Hepatocyte (in vitro differentiated cells): ENCODE data around the gene FGD5. TPM values are rescaled to one million over a fixed set of nuclear protein-coding genes. Genes with fewer than 3 reads are reported as not detected.

Experiments used
- DNase-seq: peaks from one replicate; pipeline ENCODE4 v3.0.0-alpha.2; 2016; ENCODE audit warnings: low spot score
- H2AFZ ChIP-seq: fragments of 200-600 bp; sonication (generic); 2 replicates; pipeline ENCODE4 v1.6.0; 2016; ENCODE audit warnings: antibody characterized with exemption, mild to moderate bottlenecking
- H3K27ac ChIP-seq: fragments of 200-600 bp; sonication (generic); 2 replicates; pipeline ENCODE4 v1.5.1; 2016; ENCODE audit warnings: mild to moderate bottlenecking
- H3K27me3 ChIP-seq: fragments of 200-600 bp; sonication (generic); 2 replicates; pipeline ENCODE4 v1.6.1; 2016
- H3K36me3 ChIP-seq: fragments of 200-600 bp; sonication (generic); replicated peaks from 2 replicates; pipeline ENCODE4 v1.5.1; 2016; ENCODE audit warnings: low read depth; ENCODE audit not compliant: insufficient read depth
- H3K4me1 ChIP-seq: fragments of 200-600 bp; sonication (generic); 2 replicates; pipeline ENCODE4 v1.5.1; 2016; ENCODE audit warnings: mild to moderate bottlenecking, moderate library complexity; ENCODE audit not compliant: insufficient read depth
- H3K4me2 ChIP-seq: fragments of 200-600 bp; sonication (generic); 2 replicates; pipeline ENCODE4 v1.6.0; 2016
- H3K4me3 ChIP-seq: fragments of 200-600 bp; sonication (generic); 2 replicates; pipeline ENCODE4 v1.5.1; 2016; ENCODE audit warnings: mild to moderate bottlenecking
- H3K79me2 ChIP-seq: fragments of 200-600 bp; sonication (generic); 2 replicates; pipeline ENCODE4 v1.6.0; 2017; ENCODE audit warnings: mild to moderate bottlenecking
- H3K9me2 ChIP-seq: fragments of 200-600 bp; sonication (generic); replicated peaks from 2 replicates; pipeline ENCODE4 v1.6.0; 2017; ENCODE audit warnings: mild to moderate bottlenecking; ENCODE audit not compliant: insufficient read depth
- H3K9me3 ChIP-seq: fragments of 200-600 bp; sonication (generic); 2 replicates; pipeline ENCODE4 v1.5.1; 2016; ENCODE audit warnings: low read depth, mild to moderate bottlenecking
- H4K20me1 ChIP-seq: fragments of 200-600 bp; sonication (generic); 2 replicates; pipeline ENCODE4 v1.6.0; 2016; ENCODE audit warnings: mild to moderate bottlenecking; ENCODE audit not compliant: insufficient read depth, poor library complexity, severe bottlenecking
- EZH2 ChIP-seq: fragments of 200-600 bp; sonication (generic); IDR thresholded peaks from 2 replicates; pipeline ENCODE4 v1.6.1; 2016; ENCODE audit warnings: antibody characterized with exemption, mild to moderate bottlenecking, borderline replicate concordance
- EZH2phosphoT487 ChIP-seq: fragments of 200-600 bp; sonication (generic); IDR thresholded peaks from one replicate; pipeline ENCODE4 v1.6.1; 2018; ENCODE audit warnings: antibody characterized with exemption, mild to moderate bottlenecking, low read depth, moderate library complexity; ENCODE audit not compliant: unreplicated experiment, severe bottlenecking
- WGBS: methylation state at CpG from one replicate; pipeline ENCODE4 v1.1.6; 2016; ENCODE audit warnings: low lambda C conversion rate; ENCODE audit errors: missing lambda C conversion rate; 5-methylcytosine and 5-hydroxymethylcytosine counted together
- polyA plus RNA-seq: library from polyadenylated mRNA; unstranded; fragments of >200 nt; fragmentation: Nextera tagmentation; extraction: Ambion mirVana; gene quantifications from 2 replicates; pipeline ENCODE4 v1.2.1, GENCODE V29; 2016
- total RNA-seq: library from RNA; depleted of rRNA; stranded (reverse); fragments of >200 nt; gene quantifications from 2 replicates; pipeline ENCODE4 v1.2.3, GENCODE V29; 2014
- TF ChIP-seq, protein P1 (sequence below): fragments of 200-600 bp; sonication (generic); IDR thresholded peaks from 2 replicates; pipeline ENCODE4 v1.5.1; 2016; ENCODE audit warnings: antibody characterized with exemption, mild to moderate bottlenecking; ENCODE audit not compliant: poor library complexity

Gene FGD5
- total and polyA plus RNA-seq, 2 experiments from 2014 or later, result 2.9 to 3.3 TPM

DNA sequence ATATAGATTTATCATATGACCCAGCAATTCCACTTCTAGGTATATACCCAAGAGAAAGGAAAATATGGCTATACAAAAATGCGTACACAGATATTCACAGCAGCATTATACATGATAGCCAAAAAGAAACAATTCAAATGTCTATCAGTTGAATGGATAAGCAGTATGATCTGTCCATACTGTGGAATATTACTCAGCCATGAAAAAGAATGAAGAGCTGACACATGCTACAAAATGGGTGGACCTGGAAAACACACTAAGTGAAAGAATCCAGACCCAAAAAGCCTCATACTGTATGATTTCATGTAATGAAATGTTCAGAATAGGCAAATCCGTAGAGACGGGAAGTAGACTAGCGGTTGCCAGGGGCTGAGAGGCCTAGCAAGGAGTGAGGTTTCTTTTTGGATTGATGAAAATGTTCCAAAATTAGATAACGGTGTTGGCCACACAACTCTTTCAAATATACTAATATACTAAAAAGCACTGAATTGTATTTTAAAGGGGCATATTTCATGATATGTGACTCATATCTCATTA, 33.4 kb downstream of the FGD5 start:
- DNase-seq, result no peak
- no peaks in the 10 kb centered on the region for H4K20me1 ChIP-seq
- TF ChIP-seq EZH2 (no peak), EZH2phosphoT487 (no peak)
- TF ChIP-seq, protein P1, sequence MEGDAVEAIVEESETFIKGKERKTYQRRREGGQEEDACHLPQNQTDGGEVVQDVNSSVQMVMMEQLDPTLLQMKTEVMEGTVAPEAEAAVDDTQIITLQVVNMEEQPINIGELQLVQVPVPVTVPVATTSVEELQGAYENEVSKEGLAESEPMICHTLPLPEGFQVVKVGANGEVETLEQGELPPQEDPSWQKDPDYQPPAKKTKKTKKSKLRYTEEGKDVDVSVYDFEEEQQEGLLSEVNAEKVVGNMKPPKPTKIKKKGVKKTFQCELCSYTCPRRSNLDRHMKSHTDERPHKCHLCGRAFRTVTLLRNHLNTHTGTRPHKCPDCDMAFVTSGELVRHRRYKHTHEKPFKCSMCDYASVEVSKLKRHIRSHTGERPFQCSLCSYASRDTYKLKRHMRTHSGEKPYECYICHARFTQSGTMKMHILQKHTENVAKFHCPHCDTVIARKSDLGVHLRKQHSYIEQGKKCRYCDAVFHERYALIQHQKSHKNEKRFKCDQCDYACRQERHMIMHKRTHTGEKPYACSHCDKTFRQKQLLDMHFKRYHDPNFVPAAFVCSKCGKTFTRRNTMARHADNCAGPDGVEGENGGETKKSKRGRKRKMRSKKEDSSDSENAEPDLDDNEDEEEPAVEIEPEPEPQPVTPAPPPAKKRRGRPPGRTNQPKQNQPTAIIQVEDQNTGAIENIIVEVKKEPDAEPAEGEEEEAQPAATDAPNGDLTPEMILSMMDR, result no peak
- no peaks in the 10 kb centered on the region for H3K9me2 ChIP-seq
- H3K27me3 ChIP-seq, result no peaks in the 10 kb centered on the region
- no peak overlapping the region for H3K4me3 ChIP-seq
- H3K9me3 ChIP-seq, result no peaks in the 10 kb centered on the region
- no peak overlapping the region for H2AFZ ChIP-seq
- H3K4me1 ChIP-seq, result peaks cover 11% of the 10 kb centered on the region
- H3K36me3 ChIP-seq, result no peaks in the 10 kb centered on the region
- H3K27ac ChIP-seq, result no peak overlapping the region
- 87% methylated on average over 5 of the region's 5 CpGs for WGBS
- H3K4me2 ChIP-seq, result no peak overlapping the region
- H3K79me2 ChIP-seq, result no peaks in the 10 kb centered on the region

DNA sequence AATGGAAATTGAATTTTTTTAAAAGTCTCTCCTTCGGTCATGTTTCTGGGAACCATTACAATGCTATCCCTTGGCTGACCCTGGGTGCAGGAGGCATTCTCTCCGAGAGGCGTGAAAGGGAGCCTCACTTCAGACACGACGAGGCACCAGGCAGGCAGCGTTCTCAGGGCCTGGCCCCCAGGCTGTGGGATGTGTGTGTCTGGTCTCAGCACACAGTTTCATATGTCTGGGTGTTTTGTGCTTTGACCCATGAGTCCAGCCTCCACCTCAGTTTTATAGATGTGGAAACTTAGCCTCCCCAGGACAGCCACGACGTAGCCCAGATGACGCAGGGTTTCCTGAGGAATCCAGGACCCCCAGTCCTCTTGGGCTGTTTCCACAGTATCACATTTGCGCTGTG, 34.0 kb downstream of the FGD5 start:
- Histone ChIP-seq H2AFZ (no peak overlapping the region), H4K20me1 (no peaks in the 10 kb centered on the region), H3K4me2 (no peak overlapping the region), H3K27ac (no peak overlapping the region), H3K4me1 (peaks cover 7% of the 10 kb centered on the region), H3K79me2 (no peaks in the 10 kb centered on the region), H3K4me3 (no peak overlapping the region), H3K9me2 (no peaks in the 10 kb centered on the region), H3K36me3 (no peaks in the 10 kb centered on the region), H3K9me3 (no peaks in the 10 kb centered on the region), H3K27me3 (no peaks in the 10 kb centered on the region)
- WGBS, result 62% methylated on average over 10 of the region's 10 CpGs
- no peak for DNase-seq
- TF ChIP-seq EZH2, result no peak
- TF ChIP-seq EZH2phosphoT487, result no peak
- TF ChIP-seq, protein P1, result no peak

- Histone ChIP-seq H3K79me2 (no peaks in the 10 kb centered on the region), H3K9me3 (no peaks in the 10 kb centered on the region), H3K36me3 (no peaks in the 10 kb centered on the region), H3K27ac (no peak overlapping the region), H3K9me2 (no peaks in the 10 kb centered on the region), H3K4me1 (no peaks in the 10 kb centered on the region), H3K4me2 (no peak overlapping the region), H4K20me1 (no peaks in the 10 kb centered on the region), H3K4me3 (no peak overlapping the region), H3K27me3 (no peaks in the 10 kb centered on the region), H2AFZ (no peak overlapping the region)
- no peak for DNase-seq
- TF ChIP-seq EZH2phosphoT487 (no peak), EZH2 (no peak)
- TF ChIP-seq, protein P1, result no peak
- WGBS, result 74% methylated on average over 15 of the region's 15 CpGs
These were observed 34.6 kb downstream of the FGD5 start for GRCh38 chr3:14853271-14853951.
